Adrenal gland (tissue), 5 donors: ENCODE measurements around the gene ATP13A1.

Experiments used
- CTCF ChIP-seq, 6 experiments: fragments of 450-650 bp in 4 of 6; fragments of 200-600 bp in 2 of 6; sonication (generic) in 1 of 6; IDR thresholded peaks; 1 replicate in 5 of 6; 2 replicates in 1 of 6; pipeline versions ENCODE4 v1.5.1 to v1.8.0; 2016 to 2021; ENCODE audit warnings: antibody characterized with exemption in 6 of 6, mild to moderate bottlenecking in 2 of 6, moderate library complexity in 1 of 6
- POLR2A ChIP-seq, 2 donors: fragments of 450-650 bp; IDR thresholded peaks; one replicate each; pipeline ENCODE4 v1.6.1; 2017; ENCODE audit warnings: antibody characterized with exemption in 2 of 2, mild to moderate bottlenecking in 2 of 2, moderate library complexity in 1 of 2
- donor health status: DM: no; HTN: no; CAD: no.

DNA sequence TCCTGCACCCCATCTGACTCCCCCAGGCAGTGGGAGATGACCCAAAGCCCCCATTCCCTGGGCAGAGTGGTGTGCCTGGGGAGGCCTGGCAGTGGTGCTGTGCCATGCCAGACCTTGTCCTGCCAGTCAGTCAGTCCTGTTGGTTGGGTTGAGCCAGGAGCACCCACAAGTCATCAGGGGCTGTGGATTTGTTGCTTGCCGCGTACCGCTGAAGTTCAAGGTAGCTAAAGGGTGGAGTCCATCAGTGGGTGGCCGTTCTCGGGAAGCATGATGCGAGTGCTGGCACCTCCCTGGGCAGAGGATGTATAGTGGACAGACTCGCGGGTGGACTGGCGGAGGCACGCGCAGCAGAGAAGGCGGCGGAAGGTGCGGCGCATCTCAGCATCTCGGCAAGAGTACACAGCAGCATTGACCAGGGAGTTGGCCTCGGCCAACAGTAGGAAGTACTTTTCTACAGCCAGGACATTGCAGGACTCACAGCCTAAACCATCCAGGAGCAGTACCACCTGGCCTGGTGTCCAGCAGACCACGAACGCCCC is 39.4 kb downstream of the ATP13A1 start:
- no peak for TF ChIP-seq CTCF (IDR thresholded peaks at IDR 0.05)
- no peak for TF ChIP-seq POLR2A (IDR thresholded peaks at IDR 0.05)
